ENCODE measurements around the gene WDCP. TPM values are rescaled to one million over a fixed set of nuclear protein-coding genes. Genes with fewer than 3 reads are reported as not detected.

WDCP gene
- total RNA-seq, 1 donor from 2014 or later, result 11.8 TPM

DNA sequence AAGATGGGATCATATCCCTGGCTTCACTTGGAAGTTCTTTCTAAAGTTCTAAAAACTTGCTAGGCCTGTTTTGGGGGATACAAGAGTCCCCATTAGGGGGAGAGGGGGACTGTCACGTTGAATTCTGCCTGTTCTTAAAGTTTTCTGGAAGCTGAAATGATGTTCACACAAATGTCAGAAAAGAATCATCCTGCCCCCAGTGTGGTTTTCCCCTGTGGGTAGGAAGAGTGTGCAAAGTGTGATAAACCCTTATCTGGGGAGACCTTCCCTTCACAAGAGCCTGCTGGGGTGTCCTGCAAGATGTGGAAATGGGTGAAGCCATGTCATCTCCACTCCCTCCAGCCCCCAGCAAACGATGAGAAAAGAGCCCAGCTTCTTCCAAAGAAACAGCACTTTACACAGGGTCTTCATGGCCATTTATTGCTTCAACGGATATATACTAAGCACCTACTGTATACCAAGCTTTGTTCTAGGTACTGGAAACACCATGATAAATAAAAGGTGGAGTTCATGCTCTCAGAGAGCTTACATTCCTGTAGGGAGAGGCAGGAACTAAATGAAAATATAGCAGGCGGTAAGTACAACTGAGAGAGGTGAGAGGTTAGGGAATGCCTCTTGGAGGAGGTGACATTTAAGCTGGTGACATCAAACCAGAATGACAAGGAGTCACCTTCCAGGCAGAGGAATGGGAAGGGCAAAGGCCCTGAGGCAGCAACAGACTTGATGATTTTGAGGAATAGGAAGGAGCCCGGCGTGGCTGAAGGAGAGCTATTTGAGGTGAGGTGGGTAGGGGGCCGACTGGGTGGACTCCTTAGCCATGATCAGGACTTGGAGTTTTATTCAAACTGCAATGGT, 35.7 kb downstream of the WDCP start:
- ATAC-seq, result no peak
- intact Hi-C loops (cut with DNase I), result no loop called here
- no peak for DNase-seq (ENCODE audit: low spot score)

DNA sequence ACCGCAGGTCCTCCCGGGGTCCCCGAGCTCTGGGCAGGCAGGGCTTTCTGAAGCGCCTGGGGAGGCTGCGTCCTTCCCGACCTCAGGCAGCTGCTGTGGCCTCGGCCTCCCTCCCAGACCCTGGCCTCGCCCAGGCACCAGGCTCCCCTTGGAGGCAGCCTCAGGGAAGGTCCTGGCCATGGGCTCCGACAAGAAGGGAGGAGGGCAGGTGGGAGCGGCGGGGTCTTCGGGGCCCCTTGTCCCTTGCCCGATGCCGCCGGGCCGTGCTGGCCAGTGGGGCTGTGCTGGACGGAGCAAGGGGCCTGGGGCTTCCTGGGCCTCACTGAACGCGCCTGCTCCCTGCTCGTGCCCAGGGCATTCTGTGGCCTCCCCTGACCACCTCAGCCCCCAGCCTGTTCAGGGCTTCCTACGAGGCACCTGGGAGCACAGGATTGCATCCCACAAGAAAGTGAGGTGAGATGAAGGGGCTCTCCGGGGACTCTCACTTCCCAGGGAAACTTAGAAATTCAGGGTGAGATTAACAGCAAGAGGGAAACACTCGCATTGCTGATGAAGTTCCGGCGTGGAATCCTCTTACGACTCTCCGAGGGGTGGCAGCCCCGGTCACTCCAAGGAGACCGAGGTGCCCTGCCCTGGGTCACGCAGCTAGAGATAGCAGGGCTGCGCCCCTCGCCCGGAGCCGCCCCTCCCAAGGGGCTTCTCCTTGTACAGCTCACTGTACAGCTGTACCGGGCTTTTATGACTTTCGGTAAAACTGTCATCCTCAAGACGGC, 36.5 kb downstream of the WDCP start:
- intact Hi-C loops (cut with DNase I), result no loop called here
- DNase-seq (ENCODE audit: low spot score) (no peak), ATAC-seq (peak; percentile 39)

- DNase-seq (ENCODE audit: low spot score), result no peak
- peak; percentile 37 for ATAC-seq
- intact Hi-C loops (cut with DNase I), result no loop called here
These were observed 37.3 kb downstream of the WDCP start, which contains the start of gene MFSD2B for GRCh38 chr2:24009680-24010476. Gene MFSD2B, plus strand, starts transcription at chr2:24010085. Its CDS starts 12 bp downstream, at chr2:24010097.

GRCh38 chr2:24009367-24009679, 37.9 kb downstream of the WDCP start:
- DNase-seq (ENCODE audit: low spot score) (no peak), ATAC-seq (no peak)
- intact Hi-C loops (cut with DNase I), result no loop called here

DNA sequence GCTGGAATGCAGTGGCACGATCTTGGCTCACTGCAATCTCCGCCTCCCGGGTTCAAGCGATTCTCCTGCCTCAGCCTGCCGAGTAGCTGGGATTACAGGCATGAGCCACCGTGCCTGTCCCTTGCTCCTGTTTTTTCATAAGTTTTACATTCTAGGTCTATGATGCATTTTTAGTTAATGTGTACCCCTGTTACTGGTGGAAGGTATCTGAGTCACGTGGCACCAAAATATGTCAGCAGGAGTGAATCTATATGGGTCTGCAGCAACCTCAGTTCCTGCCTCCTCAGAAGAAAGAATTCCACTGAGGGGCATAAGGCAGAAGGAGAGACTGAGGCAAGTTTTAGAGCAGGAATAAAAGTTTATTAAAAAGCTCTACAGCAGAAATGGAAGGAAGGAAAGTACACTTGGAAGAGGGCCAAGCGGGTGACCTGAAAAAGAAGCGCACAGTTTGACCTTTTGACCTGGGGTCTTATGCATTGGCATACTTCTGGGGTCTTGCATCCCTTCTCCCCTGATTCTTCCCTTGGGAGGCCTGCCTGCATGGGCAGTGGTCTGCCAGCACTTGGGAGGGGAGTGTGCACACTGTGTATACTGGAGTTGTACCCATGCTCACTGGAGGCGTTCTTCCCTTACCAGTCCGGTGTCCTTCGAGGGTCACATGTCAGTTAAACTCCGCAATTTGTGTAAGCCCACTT, 38.4 kb downstream of the WDCP start:
- intact Hi-C loops (cut with DNase I), result no loop called here
- ATAC-seq (no peak), DNase-seq (ENCODE audit: low spot score) (no peak)

GRCh38 chr2:24007693-24008092, 39.5 kb downstream of the WDCP start:
- no peak for DNase-seq (ENCODE audit: low spot score)
- no peak for ATAC-seq
- intact Hi-C loops (cut with DNase I), result no loop called here

- no peak for ATAC-seq
- DNase-seq (ENCODE audit: low spot score), result no peak
- intact Hi-C loops (cut with DNase I), result no loop called here
These were observed 52.6 kb downstream of the WDCP start for GRCh38 chr2:23994567-23994966.

- intact Hi-C loops (cut with DNase I), result no loop called here
- ATAC-seq (no peak), DNase-seq (ENCODE audit: low spot score) (no peak)
These were observed 53.4 kb downstream of the WDCP start for GRCh38 chr2:23993736-23994269.

DNA sequence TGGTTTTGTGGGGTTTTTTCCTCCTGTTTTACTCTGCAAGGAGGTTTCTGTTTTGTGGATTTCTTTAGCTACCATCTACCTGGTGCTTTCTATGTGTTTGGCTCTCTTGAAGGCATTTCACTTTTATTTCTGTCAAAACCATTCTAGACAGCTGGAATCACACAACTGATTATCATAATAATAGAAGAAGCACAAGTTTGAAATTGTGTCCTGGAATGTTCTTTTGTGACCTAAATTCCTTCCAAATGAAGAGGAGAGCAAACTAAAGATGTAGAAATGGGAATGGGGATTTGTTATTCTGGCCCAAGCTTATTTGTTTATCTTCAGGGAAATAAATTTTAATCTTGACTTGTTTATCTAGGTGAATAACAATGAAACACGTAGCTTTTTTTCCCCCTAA, 54.3 kb downstream of the WDCP start:
- no peak for DNase-seq (ENCODE audit: low spot score)
- ATAC-seq, result no peak
- intact Hi-C loops (cut with DNase I), result no loop called here

DNA sequence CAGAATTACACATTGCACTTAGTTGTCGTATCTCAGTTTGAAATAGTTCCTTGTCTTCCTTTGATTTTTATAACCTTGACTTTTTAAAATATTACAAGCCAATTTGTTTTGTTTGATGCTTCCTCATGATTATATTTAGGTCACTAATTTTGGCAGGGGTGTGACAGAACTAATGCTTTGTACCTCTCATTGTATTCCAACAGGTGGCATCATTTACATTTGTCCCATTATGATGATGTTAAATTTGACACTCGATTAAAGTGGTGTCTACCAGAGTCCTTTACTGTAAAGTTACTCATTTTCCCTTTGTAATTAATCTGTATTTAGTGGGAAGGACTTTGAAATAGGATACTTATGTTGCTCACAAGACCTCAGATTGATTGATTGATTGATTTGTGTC, 58.8 kb downstream of the WDCP start:
- intact Hi-C loops (cut with DNase I), result no loop called here
- ATAC-seq, result no peak
- no peak for DNase-seq (ENCODE audit: low spot score)

Other genes starting within 250 kb of the WDCP start
- gene ATAD2B, start 120.3 kb downstream of the WDCP start, total RNA-seq, result 42.2 TPM
- 30.3 TPM for gene UBXN2A, start 106.9 kb downstream of the WDCP start, total RNA-seq
- 0.67 TPM for gene MFSD2B, start 37.3 kb downstream of the WDCP start, total RNA-seq
- gene FKBP1B, start 2.4 kb upstream of the WDCP start, total RNA-seq, result 11.1 TPM
- 62.5 TPM for gene SF3B6, start 28.9 kb upstream of the WDCP start, total RNA-seq
- gene TP53I3, start 37.4 kb upstream of the WDCP start, total RNA-seq, result 25.3 TPM
- gene PFN4, start 75.9 kb upstream of the WDCP start, total RNA-seq, result 1.5 TPM
- 61.4 TPM for gene FAM228B, start 76.1 kb upstream of the WDCP start, total RNA-seq
- gene FAM228A, start 127.7 kb upstream of the WDCP start, total RNA-seq, result 3.9 TPM

Data from sciatic nerve (tissue), 2 donors.